Measurements from ENCODE around the gene ASPSCR1. TPM values are rescaled to one million over a fixed set of nuclear protein-coding genes. Genes with fewer than 3 reads are reported as not detected.

Gene ASPSCR1
- total and polyA plus RNA-seq, 8 donors = 12.2 to 78.8 (median 17.8) TPM

DNA sequence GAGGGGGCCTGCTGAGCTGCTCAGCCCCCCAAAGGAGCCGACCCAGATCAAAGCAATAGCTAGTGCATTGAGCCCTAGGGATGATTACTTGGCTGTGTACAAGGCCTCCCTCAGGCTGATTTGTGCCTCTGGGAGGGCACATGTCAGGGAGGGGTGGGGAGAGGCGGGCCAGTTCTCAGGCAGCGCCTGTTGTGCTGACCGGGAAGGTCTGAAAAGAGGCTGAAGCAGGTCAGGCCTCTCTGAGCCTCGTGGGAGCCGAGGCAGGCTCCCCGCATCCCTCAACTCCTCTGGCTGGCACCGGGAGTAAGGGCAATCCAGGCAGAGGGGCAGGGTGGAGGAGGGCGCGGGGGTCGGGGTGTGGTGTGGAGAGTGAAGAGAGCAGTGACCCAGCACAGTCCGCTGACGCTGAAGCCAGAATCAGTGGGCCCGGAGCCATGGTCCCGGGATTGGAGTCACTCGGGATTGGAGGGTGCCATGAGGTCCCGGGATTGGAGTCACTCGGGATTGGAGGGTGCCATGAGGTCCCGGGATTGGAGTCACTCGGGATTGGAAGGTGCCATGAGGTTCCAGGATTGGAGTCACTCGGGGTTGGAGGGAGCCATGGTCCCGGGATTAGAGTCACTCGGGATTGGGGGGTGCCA is 57.1 kb downstream of the ASPSCR1 start:
- ATAC-seq (no peak), DNase-seq (no peak), FAIRE-seq (no peak)
- Histone ChIP-seq H3K4me3 (no peak overlapping the region), H3K27ac (no peak overlapping the region), H3K36me3 (no peaks in the 10 kb centered on the region), H3K4me1 (peaks cover 4 to 13% (median 5%) of the 10 kb centered on the region in 3 donors), H3K9me3 (no peaks in the 10 kb centered on the region), H3K27me3 (no peaks in the 10 kb centered on the region)
- TF ChIP-seq, protein P1, sequence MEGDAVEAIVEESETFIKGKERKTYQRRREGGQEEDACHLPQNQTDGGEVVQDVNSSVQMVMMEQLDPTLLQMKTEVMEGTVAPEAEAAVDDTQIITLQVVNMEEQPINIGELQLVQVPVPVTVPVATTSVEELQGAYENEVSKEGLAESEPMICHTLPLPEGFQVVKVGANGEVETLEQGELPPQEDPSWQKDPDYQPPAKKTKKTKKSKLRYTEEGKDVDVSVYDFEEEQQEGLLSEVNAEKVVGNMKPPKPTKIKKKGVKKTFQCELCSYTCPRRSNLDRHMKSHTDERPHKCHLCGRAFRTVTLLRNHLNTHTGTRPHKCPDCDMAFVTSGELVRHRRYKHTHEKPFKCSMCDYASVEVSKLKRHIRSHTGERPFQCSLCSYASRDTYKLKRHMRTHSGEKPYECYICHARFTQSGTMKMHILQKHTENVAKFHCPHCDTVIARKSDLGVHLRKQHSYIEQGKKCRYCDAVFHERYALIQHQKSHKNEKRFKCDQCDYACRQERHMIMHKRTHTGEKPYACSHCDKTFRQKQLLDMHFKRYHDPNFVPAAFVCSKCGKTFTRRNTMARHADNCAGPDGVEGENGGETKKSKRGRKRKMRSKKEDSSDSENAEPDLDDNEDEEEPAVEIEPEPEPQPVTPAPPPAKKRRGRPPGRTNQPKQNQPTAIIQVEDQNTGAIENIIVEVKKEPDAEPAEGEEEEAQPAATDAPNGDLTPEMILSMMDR (IDR thresholded peaks at IDR 0.05) = no peak
- WGBS, 2 donors = 87 to 91% methylated on average over 23 of the region's 23 CpGs
- intact Hi-C loops (cut with DNase I) = no loop called here

DNA sequence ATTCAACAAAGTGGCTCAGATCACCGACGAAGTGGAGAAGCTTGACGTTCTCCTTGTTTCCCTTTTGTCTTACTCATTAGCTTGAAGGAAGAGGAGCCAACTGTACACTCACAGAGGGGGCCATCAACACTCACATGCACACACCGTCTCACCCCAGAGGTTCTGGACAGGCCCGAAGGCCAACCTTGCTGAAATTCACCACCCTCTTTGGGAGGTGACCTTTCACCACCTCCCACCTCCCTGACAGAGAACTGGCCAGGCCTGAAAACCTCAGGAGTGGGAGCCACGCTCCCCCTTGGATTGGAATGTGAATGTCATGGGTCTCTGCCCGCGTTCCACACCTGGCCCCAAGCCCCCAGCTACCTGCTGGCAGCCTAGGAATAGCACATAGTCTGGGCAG is 58.1 kb downstream of the ASPSCR1 start:
- no peak for FAIRE-seq
- WGBS, 2 donors = 89 to 94% methylated on average over 8 of the region's 8 CpGs
- Histone ChIP-seq H3K4me3 (no peak overlapping the region), H3K27me3 (no peaks in the 10 kb centered on the region), H3K9me3 (no peaks in the 10 kb centered on the region), H3K27ac (no peak overlapping the region), H3K36me3 (no peaks in the 10 kb centered on the region), H3K4me1 (peaks cover 4 to 13% (median 5%) of the 10 kb centered on the region in 3 donors)
- intact Hi-C loops (cut with DNase I) = no loop called here
- DNase-seq = no peak
- no peak for ATAC-seq
- TF ChIP-seq, protein P1 (IDR thresholded peaks at IDR 0.05) = no peak

DNA sequence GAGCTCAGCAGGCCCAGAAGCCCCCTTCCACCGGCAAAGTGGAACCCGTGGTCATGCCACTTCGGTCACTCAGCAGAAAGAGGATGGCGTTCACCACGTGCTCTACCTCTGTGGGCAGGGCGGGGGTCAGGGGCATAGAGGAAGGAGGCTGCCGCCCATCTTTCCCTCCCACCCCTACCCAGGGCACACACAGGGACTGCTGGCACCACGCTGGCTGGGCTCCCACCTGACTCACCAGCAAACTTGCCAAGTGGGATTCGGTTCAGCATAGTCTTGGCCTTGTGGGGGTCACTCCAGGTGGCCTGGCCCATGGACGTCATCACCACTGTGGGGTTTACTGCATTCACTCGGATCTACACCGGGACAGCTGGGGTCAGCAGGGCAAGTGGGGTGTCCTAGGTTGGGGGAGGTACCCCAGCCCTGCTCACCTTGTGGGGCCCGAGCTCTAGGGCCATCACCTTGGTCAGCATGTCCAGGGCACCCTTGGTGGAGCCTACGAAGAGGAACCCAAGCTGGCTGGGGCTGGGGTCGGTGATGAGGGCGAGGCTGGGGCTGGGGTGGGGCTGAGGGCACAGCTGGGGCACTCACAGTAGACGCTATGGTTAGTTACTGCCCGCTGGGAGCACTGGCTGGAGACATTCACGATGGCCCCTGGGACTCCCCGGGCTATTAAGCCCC is 58.7 kb downstream of the ASPSCR1 start:
- Histone ChIP-seq H3K4me3 (peak overlapping the region; percentile 62 to 75 (median 70)), H3K36me3 (no peaks in the 10 kb centered on the region), H3K4me1 (peaks cover 4 to 13% (median 5%) of the 10 kb centered on the region in 3 donors), H3K27me3 (no peaks in the 10 kb centered on the region), H3K27ac (no peak overlapping the region), H3K9me3 (no peaks in the 10 kb centered on the region)
- ATAC-seq = no peak
- intact Hi-C loops (cut with DNase I) = no loop called here
- no peak for FAIRE-seq
- 75 to 81% methylated on average over 18 to 20 of the region's 20 CpGs for WGBS, 2 donors
- TF ChIP-seq, protein P1 (IDR thresholded peaks at IDR 0.05) = no peak
- no peak for DNase-seq

DNA sequence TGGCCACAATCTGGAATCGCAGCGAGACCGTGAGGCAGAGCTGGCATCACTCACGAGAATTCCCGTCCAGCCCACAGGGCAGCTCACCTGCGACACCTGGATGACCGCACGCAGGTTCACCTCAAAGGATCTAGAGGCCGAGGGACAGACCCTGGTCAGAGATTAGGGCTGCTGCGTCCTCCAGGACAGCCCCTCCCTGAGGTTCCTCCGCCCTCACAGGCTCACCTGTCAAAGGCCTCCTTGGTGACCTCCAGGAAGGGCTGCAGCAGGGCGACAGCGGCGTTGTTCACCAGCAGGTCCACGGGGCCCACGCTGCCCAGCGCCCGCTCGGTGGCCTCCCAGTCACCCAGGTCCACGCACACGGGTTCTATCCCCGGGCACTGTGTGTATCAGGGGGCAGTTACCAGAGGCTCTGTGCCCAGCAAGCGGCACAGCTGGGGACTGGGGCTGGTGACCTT is 59.2 kb downstream of the ASPSCR1 start:
- ATAC-seq (peak in 2 of 4 donors; percentile 3), DNase-seq (no peak), FAIRE-seq (no peak)
- TF ChIP-seq, protein P1 (IDR thresholded peaks at IDR 0.05) = no peak
- Histone ChIP-seq H3K4me1 (peaks cover 4 to 13% (median 5%) of the 10 kb centered on the region in 3 donors), H3K27ac (peak overlapping the region; percentile 90 to 99 (median 98)), H3K9me3 (no peaks in the 10 kb centered on the region), H3K4me3 (peak overlapping the region; percentile 62 to 75 (median 70)), H3K36me3 (no peaks in the 10 kb centered on the region), H3K27me3 (no peaks in the 10 kb centered on the region)
- intact Hi-C loops (cut with DNase I) = no loop called here
- WGBS, 2 donors = 10 to 17% methylated on average over 21 to 23 of the region's 23 CpGs
